Gastroesophageal sphincter (tissue), 3 donors: ENCODE results near the gene RBM39.

Experiments used
- POLR2A ChIP-seq, 2 donors: fragments of 450-650 bp; IDR thresholded peaks; one replicate each; pipeline ENCODE4 v1.6.1; 2017; ENCODE audit warnings: antibody characterized with exemption in 2 of 2, mild to moderate bottlenecking in 2 of 2, moderate library complexity in 1 of 2
- POLR2AphosphoS5 ChIP-seq: sonication (generic); formaldehyde crosslinking; IDR thresholded peaks from one replicate; pipeline ENCODE4 v1.6.1; 2017; ENCODE audit warnings: antibody characterized with exemption
- TF ChIP-seq, protein P1 (sequence below), 4 experiments: fragments of 200-600 bp in 2 of 4; fragments of 450-650 bp in 2 of 4; sonication (generic) in 1 of 4; IDR thresholded peaks; one replicate each; pipeline ENCODE4 v1.5.1; 2017 to 2019; ENCODE audit warnings: antibody characterized with exemption in 4 of 4, mild to moderate bottlenecking in 2 of 4, moderate library complexity in 2 of 4

DNA sequence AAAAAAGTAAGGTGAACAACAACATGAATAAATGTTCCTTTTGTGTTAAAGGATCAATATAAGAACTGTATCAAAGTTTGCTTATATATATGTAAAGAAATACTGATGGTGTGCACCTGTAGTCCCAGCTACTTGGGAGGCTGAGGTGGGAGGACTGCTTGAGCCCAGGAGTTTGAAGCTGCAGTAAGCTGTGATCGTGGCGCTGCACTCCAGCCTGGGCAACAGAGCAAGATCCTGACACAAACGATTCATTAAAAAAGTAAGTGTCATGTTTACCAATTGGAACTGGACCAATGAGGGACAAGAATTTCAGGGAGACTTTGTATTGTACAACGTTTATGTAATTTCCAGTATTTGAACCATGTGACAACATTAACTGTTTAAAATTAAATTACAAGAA, 24.8 kb upstream of the RBM39 start:
- TF ChIP-seq, protein P1, sequence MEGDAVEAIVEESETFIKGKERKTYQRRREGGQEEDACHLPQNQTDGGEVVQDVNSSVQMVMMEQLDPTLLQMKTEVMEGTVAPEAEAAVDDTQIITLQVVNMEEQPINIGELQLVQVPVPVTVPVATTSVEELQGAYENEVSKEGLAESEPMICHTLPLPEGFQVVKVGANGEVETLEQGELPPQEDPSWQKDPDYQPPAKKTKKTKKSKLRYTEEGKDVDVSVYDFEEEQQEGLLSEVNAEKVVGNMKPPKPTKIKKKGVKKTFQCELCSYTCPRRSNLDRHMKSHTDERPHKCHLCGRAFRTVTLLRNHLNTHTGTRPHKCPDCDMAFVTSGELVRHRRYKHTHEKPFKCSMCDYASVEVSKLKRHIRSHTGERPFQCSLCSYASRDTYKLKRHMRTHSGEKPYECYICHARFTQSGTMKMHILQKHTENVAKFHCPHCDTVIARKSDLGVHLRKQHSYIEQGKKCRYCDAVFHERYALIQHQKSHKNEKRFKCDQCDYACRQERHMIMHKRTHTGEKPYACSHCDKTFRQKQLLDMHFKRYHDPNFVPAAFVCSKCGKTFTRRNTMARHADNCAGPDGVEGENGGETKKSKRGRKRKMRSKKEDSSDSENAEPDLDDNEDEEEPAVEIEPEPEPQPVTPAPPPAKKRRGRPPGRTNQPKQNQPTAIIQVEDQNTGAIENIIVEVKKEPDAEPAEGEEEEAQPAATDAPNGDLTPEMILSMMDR (IDR thresholded peaks at IDR 0.05) = no peak
- TF ChIP-seq POLR2AphosphoS5 (no peak), POLR2A (IDR thresholded peaks at IDR 0.05) (no peak)
